ENCODE measurements around the gene PPP1R8.
"Not testable (repeated sequence)": the region's sequence is repeated elsewhere in the genome, so short reads cannot be mapped to it uniquely, and the experiment has no call there.

The PPP1R8 gene

DNA sequence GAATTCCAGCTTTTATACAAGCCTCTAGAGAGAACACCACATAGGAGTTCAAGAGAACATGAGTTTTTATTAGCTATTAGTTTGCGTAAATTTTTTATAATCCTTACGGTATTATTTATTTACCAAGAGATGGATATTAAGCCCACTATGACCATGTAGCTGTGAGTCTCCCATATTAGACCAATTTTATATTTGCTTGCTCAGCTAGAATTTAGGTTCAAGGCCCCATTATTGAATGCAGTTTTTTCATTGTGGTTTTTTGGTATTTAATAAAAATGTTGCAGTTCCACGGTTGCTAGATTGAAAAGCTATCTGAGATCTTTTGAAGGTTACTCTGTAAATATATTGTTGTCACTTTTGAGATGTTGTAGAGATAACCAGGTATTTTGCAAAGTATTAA, 2.9 kb downstream of the PPP1R8 start:
- no peak for DNase-seq

DNA sequence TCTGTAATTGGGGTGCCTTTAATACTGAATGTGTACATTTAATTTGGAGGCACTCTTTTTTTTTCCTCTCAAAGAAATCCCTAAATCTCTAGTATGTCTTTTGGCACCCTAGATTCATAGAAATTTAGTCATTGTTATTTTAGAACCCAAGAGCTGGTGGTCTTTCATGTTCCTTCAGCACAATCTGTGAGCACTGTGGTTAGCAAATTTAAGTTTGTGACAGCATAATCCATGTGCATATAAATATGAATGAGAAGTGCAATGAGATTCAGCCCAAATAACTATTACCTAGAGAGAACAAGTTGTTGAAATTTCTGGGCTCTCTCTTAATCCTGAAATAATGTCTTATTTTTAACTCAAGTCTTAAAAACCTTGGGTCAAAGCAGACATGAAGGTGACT, 4.5 kb downstream of the PPP1R8 start:
- no peak for DNase-seq

DNA sequence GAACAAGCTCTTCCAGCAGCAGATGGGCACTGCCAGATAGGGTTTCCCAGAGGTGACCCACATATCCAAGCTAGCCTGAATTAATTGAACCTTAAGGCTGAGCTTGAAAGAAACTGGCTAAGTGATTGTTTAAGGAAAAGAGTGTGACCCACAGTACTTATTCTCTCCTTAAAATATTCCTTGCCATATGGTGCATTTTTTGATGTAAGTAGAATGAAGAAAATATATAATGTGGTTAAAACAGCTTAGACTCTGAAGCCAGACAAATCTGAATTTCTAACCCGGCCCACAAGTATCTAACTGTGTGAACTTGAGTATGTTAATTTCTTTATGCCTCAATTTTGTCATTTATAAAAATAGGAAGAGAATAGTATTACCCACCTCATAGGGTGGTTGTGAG, 4.9 kb downstream of the PPP1R8 start:
- no peak for DNase-seq

DNA sequence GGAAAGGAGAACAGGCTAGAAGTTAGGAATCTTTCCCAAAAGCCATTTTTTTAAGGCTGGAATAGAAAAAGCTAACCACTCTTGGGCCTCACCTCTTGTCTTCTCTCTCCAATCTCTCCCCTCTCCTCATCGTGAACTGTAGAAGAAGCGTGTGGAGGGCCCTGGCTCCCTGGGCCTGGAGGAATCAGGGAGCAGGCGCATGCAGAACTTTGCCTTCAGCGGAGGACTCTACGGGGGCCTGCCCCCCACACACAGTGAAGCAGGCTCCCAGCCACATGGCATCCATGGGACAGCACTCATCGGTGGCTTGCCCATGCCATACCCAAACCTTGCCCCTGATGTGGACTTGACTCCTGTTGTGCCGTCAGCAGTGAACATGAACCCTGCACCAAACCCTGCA, 19.4 kb downstream of the PPP1R8 start:
- DNase-seq: no peak

DNA sequence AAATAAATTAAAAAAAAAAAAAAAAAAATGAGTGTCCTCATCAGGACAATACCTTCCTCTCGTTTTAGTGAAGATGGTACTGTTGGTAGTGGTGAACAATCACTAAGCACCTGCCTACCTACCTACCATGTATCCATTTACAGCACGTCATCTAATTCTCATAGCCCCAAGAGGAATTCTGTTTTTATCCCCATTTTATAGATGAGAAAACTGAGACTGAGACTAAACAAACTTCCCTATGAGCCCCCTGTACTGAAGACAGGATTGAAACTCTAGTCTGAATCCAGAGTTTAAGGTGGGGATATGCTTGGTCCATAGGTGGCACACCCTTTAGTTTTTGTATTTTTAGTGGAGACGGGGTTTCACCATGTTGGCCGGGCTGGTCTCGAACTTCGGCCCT, 24.5 kb downstream of the PPP1R8 start:
- no peak for DNase-seq

DNA sequence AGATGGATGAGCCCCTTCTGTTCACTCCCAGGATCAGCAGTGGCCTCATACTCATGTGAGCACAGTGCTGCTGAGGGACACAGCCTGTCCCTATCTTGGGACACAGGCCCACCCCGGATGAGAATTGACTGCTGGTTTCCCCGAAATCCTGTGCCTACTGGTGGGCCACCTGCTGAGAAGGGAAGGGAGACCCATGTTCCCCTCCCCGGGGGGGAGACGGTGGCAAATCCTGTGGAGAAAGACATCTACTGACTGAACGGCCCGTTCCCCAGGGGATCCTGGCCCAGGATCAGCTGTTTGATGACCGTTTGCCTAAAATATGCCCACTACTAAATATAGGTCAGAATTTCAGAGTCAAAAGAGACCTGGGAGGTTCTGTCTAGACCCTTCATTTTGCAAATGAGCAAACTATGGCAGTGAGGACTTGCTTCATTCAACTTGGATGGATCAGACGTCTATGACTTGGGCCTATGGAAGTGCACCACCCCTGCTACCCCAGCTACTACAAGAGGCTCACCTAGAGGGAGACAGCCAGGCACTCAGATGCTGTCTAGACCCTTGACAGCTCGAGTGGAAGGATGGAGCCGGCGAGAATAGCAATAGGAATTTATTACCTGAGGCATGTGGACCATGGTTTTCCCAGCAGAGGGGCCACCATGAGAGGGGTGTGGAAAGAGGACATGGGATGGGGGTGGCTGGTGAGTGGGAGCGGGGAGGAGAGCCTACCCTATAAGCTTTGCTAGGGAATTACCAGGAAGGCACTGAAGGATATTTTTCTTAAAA, 26.2 kb downstream of the PPP1R8 start:
- no peak for DNase-seq

DNA sequence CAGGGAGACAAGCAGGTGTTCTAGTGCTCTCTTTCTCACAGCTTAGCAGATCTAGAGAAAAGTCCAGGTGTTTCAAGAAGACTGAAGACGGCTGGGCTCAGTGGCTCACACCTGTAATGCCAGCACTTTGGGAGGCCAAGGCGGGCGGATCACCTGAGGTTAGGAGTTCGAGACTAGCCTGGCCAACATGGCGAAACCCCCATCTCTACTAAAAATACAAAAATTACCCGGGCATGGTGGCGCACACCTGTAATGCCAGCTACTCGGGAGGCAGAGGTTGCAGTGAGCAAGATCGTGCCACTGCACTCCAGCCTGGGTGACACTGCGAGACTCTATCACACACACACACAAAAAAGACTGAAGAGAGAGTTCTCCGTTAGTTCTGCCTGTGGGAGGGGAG, 27.0 kb downstream of the PPP1R8 start:
- not testable (repeated sequence) for DNase-seq

DNA sequence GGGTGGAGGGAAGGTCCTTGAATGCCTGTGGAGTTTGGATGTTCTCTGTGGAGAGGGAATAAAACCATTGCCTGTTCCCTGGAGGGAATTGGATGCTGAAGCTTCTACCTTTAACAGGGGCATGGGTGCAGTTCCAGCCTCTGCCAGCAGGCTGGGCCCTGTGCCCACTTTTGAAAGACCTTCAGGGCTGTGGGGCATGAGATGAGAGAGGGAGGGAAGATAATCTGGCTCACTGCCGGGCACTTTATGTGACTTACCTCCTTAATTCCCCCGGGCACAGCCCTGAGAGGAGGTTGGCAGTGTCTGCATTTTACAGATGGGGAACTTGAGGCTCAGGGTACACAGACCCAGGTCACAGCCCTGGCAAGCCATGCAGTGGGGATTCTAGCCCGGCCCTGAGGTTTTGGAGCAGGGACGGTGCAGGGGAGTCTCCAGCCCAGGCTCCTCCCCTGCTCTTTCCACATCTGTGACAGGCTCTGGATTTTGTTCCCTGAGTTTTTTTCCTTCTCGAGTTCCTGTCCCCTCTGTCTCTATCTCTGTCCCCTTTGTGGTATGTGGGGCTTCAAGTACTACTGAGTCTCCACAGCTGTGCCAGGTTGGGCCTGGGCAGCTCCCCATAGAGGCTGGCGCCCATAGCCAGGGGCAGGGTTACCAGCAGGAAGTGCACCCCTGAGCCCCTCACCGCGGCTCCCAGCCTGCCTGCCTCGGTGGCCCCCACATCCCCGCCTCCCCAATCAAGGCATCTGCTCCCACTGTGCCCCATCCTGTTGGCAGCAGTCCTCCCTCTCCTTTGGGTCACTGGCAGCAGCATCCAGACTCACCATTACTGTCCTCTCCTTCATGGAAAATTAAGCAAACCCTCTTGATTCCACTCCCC, 27.7 kb downstream of the PPP1R8 start:
- DNase-seq: peak; percentile 24 to 65

DNA sequence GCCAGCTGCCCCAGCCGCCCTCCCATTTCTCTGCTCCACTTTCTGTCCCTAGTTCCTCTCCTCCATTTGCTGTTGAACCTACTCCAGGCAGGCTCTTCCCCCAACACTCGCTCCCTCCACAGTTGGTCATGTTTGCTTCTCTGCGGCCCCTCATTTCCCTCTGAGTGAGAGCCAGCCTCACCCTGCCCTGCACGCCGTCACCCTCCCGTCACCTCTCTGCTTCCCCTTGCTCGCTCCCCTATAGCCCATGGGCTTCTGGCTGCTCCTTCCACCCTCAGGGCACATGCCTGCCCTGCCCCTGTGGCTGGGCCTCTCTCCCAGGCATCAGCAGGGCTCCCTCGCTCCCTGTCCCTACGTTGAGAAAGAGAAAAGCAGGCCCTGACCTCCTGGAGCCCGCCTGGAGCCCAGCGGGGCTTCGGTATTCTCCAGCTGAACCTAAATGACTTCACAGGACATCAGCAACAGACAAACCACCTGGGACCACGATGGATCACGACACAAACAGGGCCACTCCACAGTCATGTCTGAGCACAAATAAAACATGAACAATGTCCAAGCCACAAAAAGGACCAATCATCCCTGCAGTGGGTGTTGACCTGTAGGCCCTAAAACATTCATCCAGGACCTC, 28.5 kb downstream of the PPP1R8 start:
- no peak for DNase-seq

DNA sequence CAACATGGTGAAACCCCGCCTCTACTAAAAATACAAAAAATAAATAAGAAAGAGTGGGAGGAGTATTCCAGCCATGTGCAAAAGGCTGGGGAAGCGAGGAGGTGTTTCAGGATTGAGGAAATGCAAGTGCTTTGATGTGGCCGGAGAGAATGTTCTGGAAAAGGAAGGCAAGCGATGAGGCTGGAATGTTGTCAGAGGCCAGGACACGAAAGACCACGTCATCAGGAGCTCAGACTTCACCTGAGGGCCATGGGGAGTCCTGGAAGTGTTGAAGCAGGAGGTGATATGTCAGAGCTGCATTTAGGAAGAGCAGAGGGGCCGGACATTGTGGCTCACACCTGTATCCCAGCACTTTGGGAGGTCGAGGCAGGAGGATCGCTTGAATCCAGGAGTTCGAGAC, 30.9 kb downstream of the PPP1R8 start:
- DNase-seq: no peak

DNA sequence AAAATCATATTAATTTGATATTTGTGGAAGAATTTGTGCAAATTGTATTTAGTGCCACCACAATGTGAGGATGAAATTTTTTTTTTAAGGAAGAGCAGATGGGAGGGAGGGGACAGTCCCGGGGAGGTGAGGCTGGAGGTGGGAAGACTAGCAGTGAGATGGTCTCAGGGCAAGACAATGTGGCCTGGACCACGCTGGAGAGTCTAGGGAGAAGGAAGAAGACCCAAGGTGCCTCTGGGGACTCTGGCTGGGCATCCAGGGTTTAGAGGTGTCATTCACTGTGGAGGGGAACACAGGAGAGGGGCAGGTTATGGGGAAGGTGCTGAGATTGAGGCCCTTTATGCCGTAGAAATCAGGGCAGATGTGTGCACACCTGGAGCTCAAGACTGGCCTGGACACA, 31.4 kb downstream of the PPP1R8 start:
- DNase-seq: no peak

DNA sequence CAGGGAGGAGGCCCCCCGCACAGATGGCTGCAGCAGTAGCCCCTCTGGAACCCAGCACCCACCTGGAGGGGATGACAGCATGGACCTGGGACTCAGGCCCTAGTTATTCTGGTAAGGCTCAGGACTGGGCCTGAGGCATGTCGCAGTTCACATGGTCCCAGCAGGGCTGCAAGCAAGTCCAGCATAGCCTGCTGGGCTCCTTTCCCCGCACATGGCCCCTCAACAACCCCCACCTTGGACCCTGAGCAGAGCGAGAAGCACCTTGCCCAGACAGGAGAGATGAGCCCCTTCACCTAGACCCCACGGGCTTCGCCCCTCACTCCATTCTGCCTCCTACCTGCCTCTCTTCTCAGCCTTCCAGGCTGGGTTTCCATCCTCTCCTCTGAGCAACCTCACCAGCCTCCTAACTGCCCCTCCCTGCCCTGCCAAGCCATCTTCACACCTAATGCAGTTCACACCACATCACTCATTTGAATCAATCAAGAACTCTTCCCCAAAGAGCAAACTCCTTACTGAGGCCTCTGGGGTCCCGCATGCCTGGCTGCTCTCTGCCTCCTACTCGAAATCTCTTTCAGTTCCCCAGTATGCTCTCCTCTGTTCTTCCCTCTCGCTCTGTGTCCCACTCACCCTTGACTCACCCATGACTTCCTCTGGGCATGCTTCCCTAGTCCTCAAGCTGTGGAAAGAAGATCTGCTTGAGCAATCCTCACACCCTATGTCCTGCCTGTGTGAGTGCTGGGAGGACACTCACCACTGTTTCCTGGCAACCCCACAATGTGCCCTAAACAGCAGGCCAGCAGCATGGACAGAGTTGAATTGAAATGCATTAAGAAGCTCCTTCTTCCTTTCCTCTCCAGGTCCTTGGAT, 32.3 kb downstream of the PPP1R8 start:
- no peak for DNase-seq

DNA sequence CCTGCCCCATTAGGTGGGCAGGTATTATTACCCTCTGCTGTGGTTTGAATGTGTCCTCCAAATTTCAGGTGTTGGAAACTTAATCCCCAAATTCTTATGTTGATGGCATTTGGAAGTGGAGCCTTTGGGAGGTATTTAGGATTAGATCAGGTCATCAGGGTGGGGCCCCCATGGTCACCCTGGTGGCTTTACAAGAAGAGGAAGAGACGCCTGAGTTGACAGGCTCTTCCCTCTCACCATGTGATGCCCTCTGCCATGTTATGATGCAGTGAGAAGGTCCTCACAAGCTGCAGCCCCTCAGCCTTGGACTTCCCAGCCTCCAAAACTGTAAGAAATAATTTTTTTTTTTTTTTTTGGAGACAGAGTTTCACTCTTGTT, 32.9 kb downstream of the PPP1R8 start:
- no peak for DNase-seq

DNA sequence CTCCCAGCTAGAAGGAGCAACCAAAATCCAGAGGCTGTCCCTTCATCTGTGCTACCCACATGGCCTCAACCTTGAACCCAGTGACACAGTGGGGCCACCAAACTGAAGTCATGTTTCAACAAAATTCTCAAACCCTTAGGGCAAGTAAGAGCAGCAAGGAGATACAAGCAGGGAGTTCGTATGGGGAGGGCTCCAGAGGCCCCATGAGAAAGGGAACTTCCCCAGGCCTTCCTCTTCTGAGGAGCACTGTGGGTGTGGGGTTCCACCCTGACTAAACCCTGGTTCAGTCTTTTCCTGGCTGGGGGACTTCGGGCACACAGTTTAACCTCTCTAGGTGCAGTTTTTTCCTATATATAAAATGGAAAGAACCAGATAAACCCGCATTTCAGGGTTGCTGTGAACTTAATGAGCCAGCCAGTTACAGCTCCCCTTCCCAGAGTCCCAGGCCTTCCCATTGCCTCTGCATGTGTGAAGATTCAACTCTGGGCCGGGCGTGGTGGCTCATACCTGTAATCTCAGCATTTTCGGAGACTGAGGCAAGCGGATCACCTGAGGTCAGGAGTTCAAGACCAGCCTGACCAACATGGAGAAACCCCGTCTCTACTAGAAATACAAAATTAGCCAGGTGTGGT, 33.8 kb downstream of the PPP1R8 start:
- no peak for DNase-seq

DNA sequence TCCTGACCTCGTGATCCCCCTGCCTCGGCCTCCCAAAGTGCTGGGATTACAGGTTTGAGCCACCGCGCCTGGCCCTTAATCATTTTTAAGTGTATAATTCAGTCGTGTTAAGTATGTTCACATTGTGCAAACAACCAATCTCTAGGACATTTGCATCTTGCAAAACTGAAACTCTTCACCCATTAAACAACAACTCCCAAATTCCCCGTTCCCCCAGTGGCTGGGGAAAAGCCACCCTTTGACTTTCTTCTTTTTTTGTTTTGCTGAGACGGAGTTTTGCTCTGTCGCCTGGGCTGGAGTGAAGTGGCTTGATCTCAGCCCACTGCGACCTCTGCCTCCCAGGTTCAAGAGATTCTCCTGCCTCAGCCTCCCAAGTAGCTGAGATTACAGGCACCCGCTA, 35.2 kb downstream of the PPP1R8 start:
- no peak for DNase-seq

DNA sequence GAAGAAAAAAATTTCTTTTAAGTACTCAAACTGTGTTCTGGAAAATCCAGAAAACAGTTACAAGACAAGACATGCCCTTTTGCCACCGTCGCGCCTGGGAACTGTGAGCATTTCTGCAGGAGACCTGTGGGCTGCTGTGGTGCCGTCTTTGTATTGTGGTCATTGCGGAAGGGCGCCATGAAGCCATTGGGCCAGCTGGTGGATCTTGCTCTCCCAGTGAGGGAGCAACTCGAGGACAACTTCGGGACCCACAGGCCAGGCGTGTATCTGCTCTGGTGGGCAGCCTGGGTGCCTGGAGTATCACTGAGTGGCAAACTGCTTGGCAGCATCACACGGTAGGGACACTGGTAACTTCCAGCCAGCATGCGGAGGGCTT, 38.0 kb downstream of the PPP1R8 start:
- DNase-seq: no peak

DNA sequence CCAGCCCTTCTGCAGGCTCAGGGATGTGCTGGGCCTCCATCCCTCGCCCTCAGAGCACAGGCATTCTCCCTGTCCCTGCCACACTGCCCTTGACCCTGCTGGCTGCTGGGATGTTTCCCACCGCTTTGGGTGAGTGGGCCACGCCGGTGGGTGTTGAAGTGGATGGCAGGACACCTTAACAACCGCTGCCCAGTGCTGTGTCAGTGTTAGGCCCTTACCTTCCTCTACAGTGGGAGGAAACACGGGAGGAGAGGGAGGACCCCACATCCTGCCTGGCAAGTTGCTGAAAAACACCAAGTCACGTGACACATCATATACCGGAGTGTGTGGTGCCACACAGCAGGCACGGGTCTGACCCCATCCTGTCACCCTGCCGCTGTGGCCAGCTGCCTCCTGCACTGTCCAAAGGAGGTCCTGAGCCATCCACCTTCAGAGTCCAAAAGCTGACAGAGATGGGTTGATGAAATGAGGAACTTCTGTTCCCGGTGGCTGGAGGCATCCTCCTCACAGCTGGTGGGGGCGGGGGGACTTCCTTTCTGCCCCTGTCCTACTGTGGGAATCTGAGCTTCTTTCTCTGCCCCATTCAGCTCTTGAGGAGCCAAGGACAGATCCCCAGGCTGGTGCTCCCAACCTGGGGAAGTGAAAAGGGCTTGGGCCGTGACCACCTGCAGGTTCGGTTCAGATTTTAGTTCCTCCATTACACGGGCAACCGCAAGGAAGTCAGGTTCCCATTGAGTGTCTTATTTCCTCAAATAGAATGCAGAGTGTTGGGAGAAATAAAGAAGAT, 38.5 kb downstream of the PPP1R8 start:
- DNase-seq: no peak

DNA sequence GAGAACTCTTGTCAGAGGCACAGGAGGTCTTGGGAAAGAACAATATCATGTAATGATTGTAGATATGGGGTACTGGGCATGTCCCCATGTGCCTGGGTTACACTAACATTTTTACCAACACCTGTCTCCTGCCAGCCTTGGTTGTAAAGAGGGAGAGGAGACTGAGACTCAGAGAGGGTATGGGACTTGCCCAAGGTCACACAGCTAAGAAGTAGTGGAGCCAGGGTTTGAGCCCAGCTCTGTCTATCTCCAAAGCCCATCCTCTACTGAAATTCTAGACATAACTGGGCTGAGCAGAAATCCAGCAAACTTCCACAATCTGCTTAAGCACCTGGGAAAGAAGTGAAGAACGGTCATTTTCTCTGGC, 39.1 kb downstream of the PPP1R8 start:
- DNase-seq: no peak

DNA sequence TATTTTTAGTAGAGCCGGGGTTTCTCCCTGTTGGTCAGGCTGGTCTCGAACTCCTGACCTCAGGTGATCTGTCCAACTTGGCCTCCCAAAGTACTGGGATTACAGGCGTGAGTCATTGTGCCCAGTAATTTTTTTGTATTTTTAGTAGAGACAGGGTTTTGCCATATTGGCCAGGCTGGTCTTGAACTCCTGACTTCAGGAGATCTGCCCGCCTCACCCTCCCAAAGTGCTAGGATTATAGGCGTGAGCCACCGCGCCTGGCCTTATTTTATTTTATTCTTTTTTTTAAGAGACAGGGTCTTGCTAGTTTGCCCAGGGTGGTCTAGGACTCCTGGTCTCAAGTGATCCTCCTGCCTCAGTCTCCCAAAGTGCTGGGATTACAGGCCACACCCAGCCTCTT, 40.5 kb downstream of the PPP1R8 start:
- not testable (repeated sequence) for DNase-seq

DNA sequence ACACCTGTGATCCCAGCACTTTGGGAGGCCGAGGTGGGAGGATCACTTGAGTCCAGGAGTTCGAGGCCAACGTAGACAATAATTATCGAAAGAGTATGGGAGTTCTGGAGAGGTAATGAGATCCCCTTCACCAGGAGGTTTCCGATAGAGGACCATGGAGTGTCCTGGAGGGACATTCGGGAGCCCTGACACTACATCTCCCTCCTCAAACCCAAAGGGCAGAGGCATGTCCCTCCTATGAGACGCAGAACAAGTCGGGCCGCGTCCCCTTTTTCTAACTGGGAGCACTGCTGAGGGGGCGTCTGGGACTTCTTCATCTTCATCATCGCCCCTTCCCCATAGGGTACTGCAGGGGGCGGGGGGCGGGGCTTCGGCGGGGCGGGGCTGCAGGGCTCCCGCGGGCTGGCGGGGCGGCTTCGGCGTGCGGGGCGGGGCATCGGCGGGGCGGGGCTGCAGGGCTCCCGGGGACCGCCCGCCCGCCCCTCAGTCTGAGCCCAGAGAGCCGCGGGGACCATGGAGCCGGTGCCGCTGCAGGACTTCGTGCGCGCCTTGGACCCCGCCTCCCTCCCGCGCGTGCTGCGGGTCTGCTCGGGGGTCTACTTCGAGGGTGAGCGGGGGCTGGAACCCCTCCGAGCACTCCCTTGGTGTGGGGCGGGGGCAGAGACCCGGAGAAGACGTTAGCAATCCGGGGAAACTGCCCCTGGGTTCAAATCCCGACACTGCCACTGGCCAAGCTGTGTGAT, 41.6 kb downstream of the PPP1R8 start, which contains the start of gene THEMIS2:
Gene THEMIS2 (plus strand): TSS at position 486 of the 743 bp plus-strand sequence. CDS start 28 bp downstream, at position 514.
- DNase-seq: no peak
